Activated gamma-delta T cell treated with anti-CD3 and anti-CD28 coated beads, Interleukin-2, amount 50 U/mL, for 16 hours (primary cell): ENCODE measurements around the gene PAXX.
"Not testable (repeated sequence)": the region's sequence is repeated elsewhere in the genome, so short reads cannot be mapped to it uniquely, and the experiment has no call there.

Source experiments
- DNase-seq: peaks from one replicate; pipeline ENCODE4 v3.0.0-alpha.2; 2020; ENCODE audit warnings: low read depth

PAXX gene

GRCh38 chr9:137002646-137003041 lies 10.4 kb downstream of the PAXX start:
- DNase-seq: no peak

- not testable (repeated sequence) for DNase-seq
Measured at GRCh38 chr9:137004285-137004684, 12.1 kb downstream of the PAXX start.

- no peak for DNase-seq
Measured at GRCh38 chr9:137006116-137007003, 14.1 kb downstream of the PAXX start.

GRCh38 chr9:137007108-137007815 lies 15.0 kb downstream of the PAXX start:
- no peak for DNase-seq

- DNase-seq: no peak
Measured at GRCh38 chr9:137007816-137008270, 15.6 kb downstream of the PAXX start.

GRCh38 chr9:137008312-137008711 lies 16.1 kb downstream of the PAXX start:
- no peak for DNase-seq

GRCh38 chr9:137009217-137009616 lies 17.0 kb downstream of the PAXX start:
- no peak for DNase-seq

- DNase-seq: no peak
Measured at GRCh38 chr9:137009938-137010732, 17.9 kb downstream of the PAXX start.

- no peak for DNase-seq
Measured at GRCh38 chr9:137011156-137011555, 18.9 kb downstream of the PAXX start.

GRCh38 chr9:137011907-137012675 lies 19.9 kb downstream of the PAXX start:
- no peak for DNase-seq

- DNase-seq: no peak
Measured at GRCh38 chr9:137012694-137013570, 20.7 kb downstream of the PAXX start.

GRCh38 chr9:137013571-137013940 lies 21.3 kb downstream of the PAXX start:
- no peak for DNase-seq

GRCh38 chr9:137014166-137014565 lies 21.9 kb downstream of the PAXX start:
- DNase-seq: no peak

GRCh38 chr9:137014776-137015539 lies 22.7 kb downstream of the PAXX start:
- DNase-seq: no peak

GRCh38 chr9:137015540-137015930 lies 23.3 kb downstream of the PAXX start:
- DNase-seq: no peak

GRCh38 chr9:137015976-137016375 lies 23.8 kb downstream of the PAXX start:
- no peak for DNase-seq

GRCh38 chr9:137016436-137016835 lies 24.2 kb downstream of the PAXX start:
- no peak for DNase-seq

- no peak for DNase-seq
Measured at GRCh38 chr9:137017071-137017470, 24.8 kb downstream of the PAXX start.

GRCh38 chr9:137017791-137018497 lies 25.7 kb downstream of the PAXX start:
- no peak for DNase-seq
